Ovary (tissue), 3 donors: Measurements from ENCODE around the gene RNPEP.

Source experiments
- EP300 ChIP-seq: sonication (generic); formaldehyde crosslinking; IDR thresholded peaks from one replicate; pipeline ENCODE4 v1.6.1; 2017; ENCODE audit warnings: antibody characterized with exemption
- POLR2A ChIP-seq: fragments of 450-650 bp; IDR thresholded peaks from one replicate; pipeline ENCODE4 v1.6.1; 2017; ENCODE audit warnings: antibody characterized with exemption, mild to moderate bottlenecking, moderate library complexity
- TF ChIP-seq, protein P1 (sequence below), 3 donors: fragments of 450-650 bp in 2 of 3; fragments of 200-600 bp in 1 of 3; IDR thresholded peaks; one replicate each; pipeline versions ENCODE4 v1.5.1 to v1.8.0; 2016 to 2022; ENCODE audit warnings: antibody characterized with exemption in 3 of 3, mild to moderate bottlenecking in 1 of 3
- donor health status: DM: no; HTN: no; CAD: no.

DNA sequence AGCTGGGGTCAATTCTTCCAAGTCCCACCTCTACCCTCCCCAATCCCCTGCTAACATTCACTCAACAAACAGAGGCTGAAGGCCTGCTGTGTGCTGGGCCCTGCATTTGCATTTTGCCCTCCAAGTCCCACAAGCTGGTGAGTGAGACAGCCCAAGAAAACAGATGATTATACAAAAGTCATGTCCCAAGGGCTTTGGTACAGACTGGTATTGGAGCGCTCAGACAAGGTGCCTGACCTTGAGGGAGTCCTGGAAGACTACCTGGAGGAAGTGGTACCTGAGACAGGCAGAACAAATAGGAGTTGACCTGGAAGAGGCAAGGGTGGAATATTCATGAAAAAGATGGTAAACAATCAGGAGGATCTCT is 40.3 kb upstream of the RNPEP start:
- TF ChIP-seq EP300: no peak
- TF ChIP-seq, protein P1, sequence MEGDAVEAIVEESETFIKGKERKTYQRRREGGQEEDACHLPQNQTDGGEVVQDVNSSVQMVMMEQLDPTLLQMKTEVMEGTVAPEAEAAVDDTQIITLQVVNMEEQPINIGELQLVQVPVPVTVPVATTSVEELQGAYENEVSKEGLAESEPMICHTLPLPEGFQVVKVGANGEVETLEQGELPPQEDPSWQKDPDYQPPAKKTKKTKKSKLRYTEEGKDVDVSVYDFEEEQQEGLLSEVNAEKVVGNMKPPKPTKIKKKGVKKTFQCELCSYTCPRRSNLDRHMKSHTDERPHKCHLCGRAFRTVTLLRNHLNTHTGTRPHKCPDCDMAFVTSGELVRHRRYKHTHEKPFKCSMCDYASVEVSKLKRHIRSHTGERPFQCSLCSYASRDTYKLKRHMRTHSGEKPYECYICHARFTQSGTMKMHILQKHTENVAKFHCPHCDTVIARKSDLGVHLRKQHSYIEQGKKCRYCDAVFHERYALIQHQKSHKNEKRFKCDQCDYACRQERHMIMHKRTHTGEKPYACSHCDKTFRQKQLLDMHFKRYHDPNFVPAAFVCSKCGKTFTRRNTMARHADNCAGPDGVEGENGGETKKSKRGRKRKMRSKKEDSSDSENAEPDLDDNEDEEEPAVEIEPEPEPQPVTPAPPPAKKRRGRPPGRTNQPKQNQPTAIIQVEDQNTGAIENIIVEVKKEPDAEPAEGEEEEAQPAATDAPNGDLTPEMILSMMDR (IDR thresholded peaks at IDR 0.05): no peak
- TF ChIP-seq POLR2A: no peak
